OCI-LY3 (cell line): ENCODE results near the gene CXCL3.

Source experiments
- EZH2phosphoT487 ChIP-seq: fragments of 200-600 bp; shearing (Covaris generic); IDR thresholded peaks from 2 replicates; pipeline ENCODE4 v1.6.1; 2018; ENCODE audit warnings: antibody characterized with exemption, mixed run types, low read depth
- TF ChIP-seq, protein P1 (sequence below): fragments of 200-600, 300-600 bp; sonication (generic); IDR thresholded peaks from 2 replicates; pipeline ENCODE4 v1.5.1; 2014; ENCODE audit warnings: antibody characterized with exemption, low read length, low read depth

DNA sequence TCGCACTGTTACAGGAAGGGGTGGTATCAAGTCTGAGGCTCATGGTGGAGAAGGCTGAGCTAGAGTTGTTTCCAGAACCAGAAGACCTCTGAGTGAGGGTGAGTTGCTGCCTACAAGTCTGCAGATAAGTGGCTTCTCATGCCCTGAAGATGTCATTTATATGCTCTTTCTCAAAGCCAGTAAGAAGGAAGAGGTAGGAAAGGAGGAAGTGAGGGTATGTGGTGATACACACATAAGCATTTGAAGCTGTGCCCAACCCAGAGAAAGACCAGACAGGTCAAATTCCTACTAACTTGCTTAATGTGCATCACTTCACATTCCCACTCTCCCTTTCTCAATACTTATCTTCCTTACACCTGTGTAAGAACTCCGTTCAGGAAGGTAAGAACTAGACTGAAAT, 50.4 kb downstream of the CXCL3 start, which contains the start of gene PPBP:
- TF ChIP-seq, protein P1, sequence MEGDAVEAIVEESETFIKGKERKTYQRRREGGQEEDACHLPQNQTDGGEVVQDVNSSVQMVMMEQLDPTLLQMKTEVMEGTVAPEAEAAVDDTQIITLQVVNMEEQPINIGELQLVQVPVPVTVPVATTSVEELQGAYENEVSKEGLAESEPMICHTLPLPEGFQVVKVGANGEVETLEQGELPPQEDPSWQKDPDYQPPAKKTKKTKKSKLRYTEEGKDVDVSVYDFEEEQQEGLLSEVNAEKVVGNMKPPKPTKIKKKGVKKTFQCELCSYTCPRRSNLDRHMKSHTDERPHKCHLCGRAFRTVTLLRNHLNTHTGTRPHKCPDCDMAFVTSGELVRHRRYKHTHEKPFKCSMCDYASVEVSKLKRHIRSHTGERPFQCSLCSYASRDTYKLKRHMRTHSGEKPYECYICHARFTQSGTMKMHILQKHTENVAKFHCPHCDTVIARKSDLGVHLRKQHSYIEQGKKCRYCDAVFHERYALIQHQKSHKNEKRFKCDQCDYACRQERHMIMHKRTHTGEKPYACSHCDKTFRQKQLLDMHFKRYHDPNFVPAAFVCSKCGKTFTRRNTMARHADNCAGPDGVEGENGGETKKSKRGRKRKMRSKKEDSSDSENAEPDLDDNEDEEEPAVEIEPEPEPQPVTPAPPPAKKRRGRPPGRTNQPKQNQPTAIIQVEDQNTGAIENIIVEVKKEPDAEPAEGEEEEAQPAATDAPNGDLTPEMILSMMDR = no peak
- no peak for TF ChIP-seq EZH2phosphoT487
